Activated CD4-positive, alpha-beta memory T cell treated with anti-CD3 and anti-CD28 coated beads for 36 hours (primary cell): ENCODE results near the gene MIB1. TPM values are rescaled to one million over a fixed set of nuclear protein-coding genes. Genes with fewer than 3 reads are reported as not detected.
"Not testable (repeated sequence)": the region's sequence is repeated elsewhere in the genome, so short reads cannot be mapped to it uniquely, and the experiment has no call there.

ENCODE experiments used
- CTCF ChIA-PET: fragments of 350-600 bp; sonication (Branson Sonifier 250); formaldehyde crosslinking; loops from one replicate; lab custom pipeline; 2021; ENCODE audit warnings: antibody characterized with exemption, inconsistent platforms; lab: Charles Lee
- POLR2A ChIA-PET: fragments of 350-600 bp; sonication (Branson Sonifier 250); formaldehyde crosslinking; loops from one replicate; lab custom pipeline; 2021; ENCODE audit warnings: antibody characterized with exemption; lab: Charles Lee
- DNase-seq: peaks from one replicate; pipeline ENCODE4 v3.0.0-alpha.2; 2020
- H3K27ac Mint-ChIP-seq: one replicate; pipeline ENCODE4 v1.8.0; 2021; ENCODE audit warnings: mixed read lengths
- H3K27me3 Mint-ChIP-seq: one replicate; pipeline ENCODE4 v1.8.0; 2021; ENCODE audit warnings: mixed read lengths
- H3K36me3 Mint-ChIP-seq: one replicate; pipeline ENCODE4 v1.8.0; 2021; ENCODE audit warnings: mixed read lengths
- H3K4me1 Mint-ChIP-seq: one replicate; pipeline ENCODE4 v1.8.0; 2021; ENCODE audit warnings: low read depth, mixed read lengths
- H3K4me3 Mint-ChIP-seq: one replicate; pipeline ENCODE4 v1.8.0; 2021; ENCODE audit warnings: mild to moderate bottlenecking, mixed read lengths
- H3K9me3 Mint-ChIP-seq: one replicate; pipeline ENCODE4 v1.8.0; 2021; ENCODE audit warnings: mixed read lengths
- intact Hi-C: fragments of 100-400 bp; cut with micrococcal nuclease; formaldehyde crosslinking; loops from one replicate; pipeline ENCODE4 v1.15.1; 2023
- total RNA-seq, 2 experiments: library from RNA; stranded (reverse); gene quantifications; one replicate each; pipeline ENCODE4 v1.2.3, GENCODE V29; 2021

Gene MIB1
- total RNA-seq, 2 experiments from 2014 or later, result 40.8 to 43.5 TPM

DNA sequence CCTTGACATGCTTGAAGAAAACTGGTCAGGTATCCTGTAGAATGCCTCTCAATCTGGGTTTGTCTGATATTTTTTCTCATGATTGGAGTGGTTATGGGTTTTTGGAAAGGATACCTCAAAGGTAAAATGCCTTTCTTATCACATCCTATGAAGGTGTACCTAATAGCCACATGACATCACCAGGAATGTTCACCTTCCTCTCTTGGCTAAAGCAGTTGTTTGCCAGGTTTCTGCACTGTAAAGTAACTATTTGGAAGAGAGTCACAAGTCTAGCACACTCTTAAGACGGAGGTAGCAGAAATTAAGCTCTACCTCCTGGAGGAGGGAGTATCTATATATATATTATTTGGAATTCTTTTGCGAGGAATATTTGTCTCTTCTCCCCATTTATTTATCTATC is 17.9 kb upstream of the MIB1 start:
- Mint-ChIP-seq H3K9me3 (no peaks in the 10 kb centered on the region), H3K27ac (no peak overlapping the region), H3K4me1 (no peaks in the 10 kb centered on the region), H3K27me3 (no peaks in the 10 kb centered on the region), H3K4me3 (no peak overlapping the region), H3K36me3 (no peaks in the 10 kb centered on the region)
- ChIA-PET CTCF (no interaction called here), POLR2A (no interaction called here)
- no peak for DNase-seq
- intact Hi-C loops, result no loop called here

- H3K4me3 Mint-ChIP-seq, result no peak overlapping the region
- CTCF ChIA-PET, result no interaction called here
- H3K27ac Mint-ChIP-seq, result no peak overlapping the region
- H3K4me1 Mint-ChIP-seq, result no peaks in the 10 kb centered on the region
- no peaks in the 10 kb centered on the region for H3K36me3 Mint-ChIP-seq
- intact Hi-C loops, result no loop called here
- POLR2A ChIA-PET, result no interaction called here
- no peaks in the 10 kb centered on the region for H3K9me3 Mint-ChIP-seq
- no peak for DNase-seq
- no peaks in the 10 kb centered on the region for H3K27me3 Mint-ChIP-seq
These were observed 15.4 kb upstream of the MIB1 start for GRCh38 chr18:21725201-21725600.

GRCh38 chr18:21727702-21728101 is 12.9 kb upstream of the MIB1 start:
- Mint-ChIP-seq H3K27me3 (no peaks in the 10 kb centered on the region), H3K27ac (no peak overlapping the region), H3K36me3 (no peaks in the 10 kb centered on the region), H3K4me1 (no peaks in the 10 kb centered on the region), H3K9me3 (no peaks in the 10 kb centered on the region), H3K4me3 (no peak overlapping the region)
- intact Hi-C loops, result no loop called here
- no peak for DNase-seq
- CTCF ChIA-PET, result interaction anchor here (1.4 kb wide), 1 partner anchor 15 kb away, joined by 4 read pairs; no protein-coding TSS in a partner anchor
- POLR2A ChIA-PET, result no interaction called here

GRCh38 chr18:21733011-21733410 is 7.6 kb upstream of the MIB1 start:
- H3K4me1 Mint-ChIP-seq, result peaks cover 3% of the 10 kb centered on the region
- H3K4me3 Mint-ChIP-seq, result no peak overlapping the region
- intact Hi-C loops, result no loop called here
- ChIA-PET POLR2A (no interaction called here), CTCF (no interaction called here)
- no peaks in the 10 kb centered on the region for H3K36me3 Mint-ChIP-seq
- no peak overlapping the region for H3K27ac Mint-ChIP-seq
- peaks cover 6% of the 10 kb centered on the region for H3K9me3 Mint-ChIP-seq
- no peak for DNase-seq
- H3K27me3 Mint-ChIP-seq, result peaks cover 2% of the 10 kb centered on the region

- H3K4me3 Mint-ChIP-seq, result no peak overlapping the region
- H3K27me3 Mint-ChIP-seq, result peaks cover 2% of the 10 kb centered on the region
- H3K9me3 Mint-ChIP-seq, result peaks cover 6% of the 10 kb centered on the region
- H3K36me3 Mint-ChIP-seq, result no peaks in the 10 kb centered on the region
- DNase-seq, result peak; percentile 73
- ChIA-PET CTCF (interaction anchor here (2.5 kb wide), 1 partner anchor 135 kb away, joined by 7 read pairs; the partner anchor contains the start of gene ESCO1), POLR2A (interaction anchor here (1.1 kb wide), 1 partner anchor 12 kb away, joined by 3 read pairs; no protein-coding TSS in a partner anchor)
- H3K4me1 Mint-ChIP-seq, result peaks cover 12% of the 10 kb centered on the region
- H3K27ac Mint-ChIP-seq, result peak overlapping the region; percentile 69
- intact Hi-C loops, result no loop called here
These were observed 5.1 kb upstream of the MIB1 start for GRCh38 chr18:21735452-21736015.

GRCh38 chr18:21736926-21737325 is 3.7 kb upstream of the MIB1 start:
- POLR2A ChIA-PET, H3K36me3 Mint-ChIP-seq, H3K9me3 Mint-ChIP-seq, H3K4me3 Mint-ChIP-seq, H3K27ac Mint-ChIP-seq, H3K27me3 Mint-ChIP-seq, DNase-seq, intact Hi-C loops: not testable (repeated sequence)
- peaks cover 12% of the 10 kb centered on the region for H3K4me1 Mint-ChIP-seq
- CTCF ChIA-PET, result interaction anchor here (2.5 kb wide), 1 partner anchor 136 kb away, joined by 7 read pairs; the partner anchor contains the start of gene ESCO1

DNA sequence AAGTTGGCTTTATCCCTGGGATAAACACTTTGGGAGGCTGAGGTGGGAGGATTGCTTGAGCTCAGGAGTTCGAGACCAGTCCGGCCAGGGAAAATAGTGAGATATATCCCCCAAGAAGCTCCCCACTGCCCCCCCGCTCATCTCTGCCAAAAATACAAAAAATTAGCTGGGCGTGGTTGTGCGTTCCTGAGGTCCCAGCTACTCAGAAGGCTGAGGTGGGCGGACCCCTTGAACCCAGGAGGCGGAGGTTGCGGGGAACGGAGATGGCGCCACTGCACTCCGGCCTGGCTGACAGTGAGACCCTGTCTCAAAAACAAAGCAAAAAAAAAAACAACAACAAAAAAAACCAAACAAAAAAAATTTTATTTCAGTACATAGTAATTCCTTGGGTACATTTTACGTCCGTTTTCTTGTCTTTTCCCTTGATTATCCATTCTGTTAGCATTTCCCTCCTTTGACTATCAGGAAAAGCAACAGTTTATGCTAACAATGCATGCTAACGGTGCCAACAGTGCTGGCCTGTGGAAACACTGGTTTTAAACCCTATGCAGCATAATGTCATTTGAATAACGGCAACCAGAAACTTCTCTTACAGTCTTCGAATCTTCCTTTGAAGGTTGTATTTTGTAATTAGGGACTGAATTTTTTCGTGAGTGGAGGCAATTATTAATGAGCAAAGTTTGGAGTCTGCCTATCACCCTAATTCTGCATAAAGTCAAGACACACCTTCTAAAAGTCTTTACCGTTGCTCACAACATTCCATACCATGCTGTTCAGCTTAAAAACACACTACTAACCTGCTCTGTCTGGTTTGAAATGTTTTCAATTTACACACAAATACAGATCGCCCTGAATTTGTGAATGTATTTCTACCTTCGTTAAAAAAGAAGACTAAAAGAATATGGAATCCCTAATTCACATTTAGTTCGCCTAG is 721 bp upstream of the MIB1 start:
- H3K27ac Mint-ChIP-seq, result peak overlapping the region; percentile 96
- POLR2A ChIA-PET, result interaction anchor here (0.9 to 3.9 kb wide), 4 partner anchors 32 to 140 kb away, joined by 5 to 33 read pairs (median 6); partner anchors contain the start of genes ABHD3 and ESCO1

DNA sequence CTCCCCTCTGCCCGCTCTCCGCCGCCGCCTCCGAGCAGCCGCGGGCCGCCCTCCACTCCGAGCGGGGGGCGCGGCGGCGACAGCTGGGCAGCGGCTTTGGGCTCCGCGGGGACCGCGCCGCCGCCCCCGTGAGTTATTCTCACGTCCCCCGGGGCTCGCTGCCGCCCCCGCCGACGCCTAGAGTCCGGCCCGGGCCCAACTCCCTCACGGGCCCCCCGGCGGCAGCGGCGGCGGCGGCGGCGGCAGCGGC is 645 bp downstream of the MIB1 start:
- H3K27ac Mint-ChIP-seq, result no peak overlapping the region
- H3K27me3 Mint-ChIP-seq, result peaks cover 1% of the 10 kb centered on the region
- ChIA-PET POLR2A (interaction anchor here (1.2 to 3.9 kb wide), 2 partner anchors 38 to 141 kb away, joined by 3 to 33 read pairs; partner anchors contain the start of gene ABHD3), CTCF (interaction anchor here (0.9 to 4.6 kb wide), 2 partner anchors 58 to 141 kb away, joined by 5 to 28 read pairs; partner anchors contain the start of gene ESCO1)
- intact Hi-C loops, result loop anchor here (5.0 to 10.0 kb wide), 2 partner anchors 1694 to 1846 kb away; partner anchors contain the start of gene NPC1
- DNase-seq, result no peak
- H3K36me3 Mint-ChIP-seq, result peaks cover 2% of the 10 kb centered on the region
- H3K4me1 Mint-ChIP-seq, result peaks cover 40% of the 10 kb centered on the region
- H3K4me3 Mint-ChIP-seq, result no peak overlapping the region
- peaks cover 6% of the 10 kb centered on the region for H3K9me3 Mint-ChIP-seq

More for the DNA sequence above, 721 bp upstream of the MIB1 start:
- CTCF ChIA-PET, result interaction anchor here (0.6 to 4.6 kb wide), 4 partner anchors 35 to 139 kb away, joined by 3 to 28 read pairs (median 4); partner anchors contain the start of genes ABHD3, ESCO1 and SNRPD1
- Mint-ChIP-seq H3K27me3 (peaks cover 2% of the 10 kb centered on the region), H3K4me3 (peak overlapping the region; percentile 95), H3K36me3 (peaks cover 2% of the 10 kb centered on the region), H3K4me1 (peaks cover 31% of the 10 kb centered on the region), H3K9me3 (peaks cover 6% of the 10 kb centered on the region)
- intact Hi-C loops, result loop anchor here (1.0 to 10.0 kb wide), 7 partner anchors 36 to 1847 kb away; partner anchors contain the start of genes ABHD3, ESCO1, NPC1 and ROCK1
- no peak for DNase-seq

DNA sequence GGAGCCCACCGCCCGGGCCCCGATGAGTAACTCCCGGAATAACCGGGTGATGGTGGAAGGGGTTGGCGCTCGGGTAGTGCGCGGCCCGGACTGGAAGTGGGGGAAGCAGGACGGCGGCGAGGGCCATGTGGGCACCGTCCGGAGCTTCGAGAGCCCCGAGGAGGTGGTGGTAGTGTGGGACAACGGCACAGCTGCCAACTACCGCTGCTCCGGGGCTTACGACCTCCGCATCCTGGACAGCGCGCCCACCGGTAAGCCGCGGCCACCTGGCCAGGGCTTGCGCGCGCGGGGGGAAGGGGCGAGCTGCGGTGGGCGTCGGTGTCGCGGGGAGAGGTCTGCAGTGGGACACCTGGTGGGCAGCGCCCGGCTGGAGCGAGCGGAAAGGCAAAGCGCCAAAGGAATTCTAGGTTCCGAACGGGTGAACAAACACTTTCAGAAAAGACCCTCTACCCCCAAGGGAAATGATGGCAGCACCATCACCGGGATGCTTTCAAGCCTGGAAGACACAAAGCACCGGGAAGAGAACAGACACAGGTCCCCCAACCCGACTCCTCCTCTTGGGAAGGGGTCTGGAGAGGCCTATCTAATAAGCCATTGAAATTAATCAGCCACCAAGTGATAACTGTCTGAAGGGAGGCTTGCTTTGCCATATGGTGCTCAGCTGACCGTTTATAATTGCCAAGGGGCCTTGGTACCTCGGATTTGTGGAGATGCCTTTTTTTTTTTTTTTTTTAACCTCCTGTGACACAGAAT is 1.1 kb downstream of the MIB1 start:
- peak; percentile 49 for DNase-seq
- H3K9me3 Mint-ChIP-seq, result peaks cover 3% of the 10 kb centered on the region
- peaks cover 2% of the 10 kb centered on the region for H3K36me3 Mint-ChIP-seq
- H3K4me3 Mint-ChIP-seq, result peak overlapping the region; percentile 83
- peaks cover 45% of the 10 kb centered on the region for H3K4me1 Mint-ChIP-seq
- H3K27me3 Mint-ChIP-seq, result no peaks in the 10 kb centered on the region
- ChIA-PET POLR2A (interaction anchor here (0.8 to 3.9 kb wide), 3 partner anchors 38 to 142 kb away, joined by 3 to 33 read pairs (median 4); partner anchors contain the start of gene ABHD3), CTCF (interaction anchor here (0.9 to 4.6 kb wide), 3 partner anchors 14 to 141 kb away, joined by 4 to 28 read pairs (median 5); partner anchors contain the start of gene ESCO1)
- intact Hi-C loops, result loop anchor here (5.0 to 10.0 kb wide), 2 partner anchors 1693 to 1846 kb away; partner anchors contain the start of gene NPC1
- H3K27ac Mint-ChIP-seq, result peak overlapping the region; percentile 69

- Mint-ChIP-seq H3K4me1 (peaks cover 49% of the 10 kb centered on the region), H3K4me3 (peak overlapping the region; percentile 83), H3K27ac (peak overlapping the region; percentile 69), H3K27me3 (no peaks in the 10 kb centered on the region), H3K9me3 (no peaks in the 10 kb centered on the region), H3K36me3 (peaks cover 2% of the 10 kb centered on the region)
- ChIA-PET CTCF (interaction anchor here (0.9 to 4.6 kb wide), 4 partner anchors 15 to 142 kb away, joined by 4 to 28 read pairs (median 4); partner anchors contain the start of genes ESCO1 and SNRPD1), POLR2A (interaction anchor here (0.8 to 3.9 kb wide), 3 partner anchors 39 to 143 kb away, joined by 3 to 33 read pairs (median 4); partner anchors contain the start of gene ABHD3)
- no peak for DNase-seq
- intact Hi-C loops, result loop anchor here (5.0 to 10.0 kb wide), 2 partner anchors 1692 to 1845 kb away; partner anchors contain the start of gene NPC1
These were observed 1.7 kb downstream of the MIB1 start for GRCh38 chr18:21742315-21742687.
